H54 (cell line): ENCODE measurements around the gene ZSCAN1.

ENCODE experiments used
- DNase-seq: peaks from one replicate; pipeline ENCODE4 v3.0.0; 2011; ENCODE audit warnings: low spot score, mixed read lengths; ENCODE audit not compliant: insufficient read length
- FAIRE-seq: peaks from 3 replicates; lab custom pipeline; 2011; peaks lifted over from hg19 to GRCh38; lab: Jason Lieb, UNC
- POLR2A ChIP-seq: IDR thresholded peaks from 2 replicates; pipeline ENCODE4 v1.6.1; 2011; ENCODE audit warnings: low read depth, mild to moderate bottlenecking, low read length

ZSCAN1 gene

GRCh38 chr19:58047672-58048071, 13.8 kb downstream of the ZSCAN1 start:
- TF ChIP-seq POLR2A: no peak
- no peak for DNase-seq
- FAIRE-seq: no peak

GRCh38 chr19:58052256-58052655, 18.4 kb downstream of the ZSCAN1 start:
- no peak for DNase-seq
- no peak for FAIRE-seq
- no peak for TF ChIP-seq POLR2A

- TF ChIP-seq POLR2A: no peak
- FAIRE-seq (no peak), DNase-seq (no peak)
Measured at GRCh38 chr19:58053480-58054156, 19.8 kb downstream of the ZSCAN1 start.

- TF ChIP-seq POLR2A: no peak
- DNase-seq: no peak
- FAIRE-seq: no peak
Measured at GRCh38 chr19:58054901-58055874, 21.4 kb downstream of the ZSCAN1 start.

- TF ChIP-seq POLR2A: no peak
- no peak for FAIRE-seq
- no peak for DNase-seq
Measured at GRCh38 chr19:58056261-58056660, 22.4 kb downstream of the ZSCAN1 start.

- no peak for TF ChIP-seq POLR2A
- no peak for FAIRE-seq
Measured at GRCh38 chr19:58056861-58057260, 23.0 kb downstream of the ZSCAN1 start.

GRCh38 chr19:58058467-58058866, 24.6 kb downstream of the ZSCAN1 start:
- DNase-seq (no peak), FAIRE-seq (no peak)
- TF ChIP-seq POLR2A: no peak

More at GRCh38 chr19:58056861-58057260, 23.0 kb downstream of the ZSCAN1 start:
- no peak for DNase-seq

GRCh38 chr19:58059003-58059670, 25.3 kb downstream of the ZSCAN1 start, which contains the start of gene ZNF135:
ZNF135 (plus strand) TSS chr19:58059282; CDS start chr19:58060003, 721 bp downstream.
- DNase-seq (no peak), FAIRE-seq (no peak)

GRCh38 chr19:58059671-58060078, 25.9 kb downstream of the ZSCAN1 start:
- FAIRE-seq: no peak
- no peak for TF ChIP-seq POLR2A
- no peak for DNase-seq

More at GRCh38 chr19:58059003-58059670, 25.3 kb downstream of the ZSCAN1 start, which contains the start of gene ZNF135:
- no peak for TF ChIP-seq POLR2A

- TF ChIP-seq POLR2A: no peak
- no peak for FAIRE-seq
- no peak for DNase-seq
Measured at GRCh38 chr19:58060231-58060630, 26.4 kb downstream of the ZSCAN1 start.

- FAIRE-seq (no peak), DNase-seq (no peak)
- TF ChIP-seq POLR2A: no peak
Measured at GRCh38 chr19:58063712-58064111, 29.9 kb downstream of the ZSCAN1 start.

- DNase-seq (no peak), FAIRE-seq (no peak)
- no peak for TF ChIP-seq POLR2A
Measured at GRCh38 chr19:58067240-58067912, 33.6 kb downstream of the ZSCAN1 start.

GRCh38 chr19:58079792-58080191, 46.0 kb downstream of the ZSCAN1 start:
- DNase-seq: no peak
- no peak for TF ChIP-seq POLR2A
- FAIRE-seq: no peak
